IPS-18c (cell line): ENCODE results near the gene IGSF21.

Experiments
- H3K4me3 ChIP-seq: 2 replicates; pipeline ENCODE4 v1.7.0; 2013; ENCODE audit warnings: low read depth, mild to moderate bottlenecking, low read length, moderate library complexity; ENCODE audit not compliant: insufficient read depth
- H3K9me3 ChIP-seq: one replicate; pipeline ENCODE4 v1.6.1; 2013; ENCODE audit warnings: mild to moderate bottlenecking, low read length, moderate library complexity; ENCODE audit not compliant: control insufficient read depth, insufficient read depth

The IGSF21 gene

DNA sequence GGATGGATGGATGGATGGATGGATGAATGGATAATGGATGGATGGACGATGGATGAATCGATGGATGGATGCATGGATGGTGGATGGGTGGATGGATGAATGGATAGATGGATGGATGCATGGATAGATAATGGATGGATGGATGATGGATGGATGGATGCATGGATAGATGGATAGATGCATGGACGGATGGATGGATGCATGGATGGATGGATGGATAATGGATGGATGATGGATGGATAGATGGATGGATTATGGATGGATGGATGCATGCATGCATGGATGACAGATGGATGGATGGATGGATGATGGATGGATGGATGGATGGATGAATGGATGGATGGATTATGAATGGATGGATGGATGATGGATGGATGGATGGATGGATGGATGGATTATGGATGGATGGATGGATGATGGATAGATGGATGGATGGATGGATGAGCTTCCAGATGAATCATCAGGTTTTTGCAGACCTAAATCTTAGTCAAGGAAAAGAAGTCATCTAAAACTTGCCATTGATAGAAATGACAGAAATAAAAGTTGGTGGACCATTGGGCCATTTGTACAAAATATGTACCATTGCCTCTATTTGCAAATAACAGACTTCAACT lies 197.7 kb downstream of the IGSF21 start:
- no peaks in the 10 kb centered on the region for H3K9me3 ChIP-seq
- no peak overlapping the region for H3K4me3 ChIP-seq

DNA sequence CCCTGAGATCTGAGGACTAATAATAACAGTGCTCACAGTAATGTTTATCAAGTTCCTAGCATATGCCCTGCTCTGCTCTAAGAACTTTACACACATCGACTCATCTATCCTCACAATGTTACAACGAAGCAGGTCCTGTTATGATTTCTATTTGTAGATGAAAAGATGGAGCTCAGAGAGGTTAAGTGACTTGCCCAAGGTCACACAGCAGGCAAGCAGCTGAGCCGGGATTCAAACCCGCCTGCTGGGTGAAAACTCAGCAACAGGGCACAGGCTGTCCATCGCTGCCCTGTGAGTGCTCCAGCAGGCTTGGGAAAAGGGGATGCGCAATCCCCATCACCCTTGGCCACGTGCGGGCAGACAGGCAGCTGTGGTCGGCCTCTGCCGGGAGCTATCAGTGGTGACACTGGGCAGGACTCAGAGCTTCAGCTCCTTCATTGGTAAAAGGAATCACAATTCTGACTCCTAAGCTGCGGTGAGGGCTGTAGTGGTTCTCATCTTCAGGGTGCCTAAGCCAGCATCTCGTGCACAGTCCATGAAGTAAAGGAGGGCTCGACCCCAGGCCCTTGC lies 199.8 kb downstream of the IGSF21 start:
- Histone ChIP-seq H3K9me3 (no peaks in the 10 kb centered on the region), H3K4me3 (no peak overlapping the region)

DNA sequence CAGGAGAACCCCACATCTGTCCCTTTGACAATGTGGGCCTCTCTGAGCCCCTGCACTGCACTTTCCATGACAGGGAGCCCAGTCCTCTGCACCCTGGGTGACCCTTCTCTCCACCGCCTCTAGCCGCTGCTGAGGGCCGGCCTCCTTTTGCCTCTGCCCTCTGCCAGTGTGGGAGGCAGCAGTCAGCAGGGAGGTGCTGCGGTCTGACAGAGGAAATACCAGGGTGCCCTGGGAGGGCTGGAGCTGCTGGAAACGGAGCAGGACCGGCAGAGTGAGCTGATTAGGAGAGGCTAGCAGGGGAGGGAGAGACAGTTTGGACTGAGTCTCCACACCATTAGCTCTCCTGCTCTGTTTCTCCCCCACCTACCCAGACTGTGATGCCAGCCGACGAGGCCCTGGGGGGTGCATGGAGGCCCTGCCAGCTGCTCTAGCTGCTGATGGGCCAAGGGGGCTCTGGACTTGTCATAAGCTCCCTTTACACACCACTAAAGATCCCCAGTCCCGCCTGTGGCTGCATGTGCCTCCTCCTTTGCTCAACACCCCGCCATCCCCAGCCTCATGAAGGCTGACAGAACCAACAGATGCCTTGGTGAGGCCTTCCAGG lies 202.1 kb downstream of the IGSF21 start:
- Histone ChIP-seq H3K4me3 (no peak overlapping the region), H3K9me3 (no peaks in the 10 kb centered on the region)

DNA sequence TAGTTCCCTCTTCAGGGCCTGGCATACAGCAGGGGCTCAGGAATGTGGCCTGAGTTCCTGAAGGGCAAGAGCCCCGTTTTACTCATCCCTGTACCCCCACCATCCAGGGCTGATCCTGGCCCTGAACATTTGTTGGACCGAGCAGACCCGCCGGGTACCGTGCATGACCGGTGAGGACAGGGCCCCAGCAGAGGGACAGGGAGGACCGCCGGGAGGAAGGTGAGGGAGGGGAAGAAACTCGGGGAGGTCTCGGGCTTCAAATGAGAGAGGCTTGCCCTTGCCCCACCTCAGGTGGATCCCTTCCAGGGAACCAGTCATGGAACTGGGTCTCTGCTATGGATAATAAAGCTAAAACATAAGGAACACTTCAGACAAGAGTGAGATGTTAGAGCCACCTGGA lies 205.4 kb downstream of the IGSF21 start:
- Histone ChIP-seq H3K4me3 (no peak overlapping the region), H3K9me3 (no peaks in the 10 kb centered on the region)

DNA sequence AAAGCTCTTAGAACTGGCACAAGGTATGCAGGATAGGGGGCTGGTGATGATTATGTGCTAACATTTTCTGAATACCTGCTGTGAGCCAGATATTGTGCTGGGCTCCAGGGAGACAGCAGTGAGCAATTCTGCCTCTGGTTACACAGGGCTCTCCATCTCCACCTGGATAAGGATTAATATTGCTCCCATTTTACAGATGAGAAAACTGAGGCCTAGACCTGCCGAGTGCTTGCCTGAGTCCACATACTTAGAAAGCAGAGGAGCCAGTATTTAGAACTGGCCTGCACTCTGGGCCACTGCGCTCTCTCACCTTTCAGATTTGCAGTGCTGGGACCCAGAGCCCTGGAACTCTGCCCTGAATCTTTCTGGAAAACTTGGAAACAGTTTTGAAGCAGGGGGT lies 205.9 kb downstream of the IGSF21 start:
- no peaks in the 10 kb centered on the region for H3K9me3 ChIP-seq
- no peak overlapping the region for H3K4me3 ChIP-seq

DNA sequence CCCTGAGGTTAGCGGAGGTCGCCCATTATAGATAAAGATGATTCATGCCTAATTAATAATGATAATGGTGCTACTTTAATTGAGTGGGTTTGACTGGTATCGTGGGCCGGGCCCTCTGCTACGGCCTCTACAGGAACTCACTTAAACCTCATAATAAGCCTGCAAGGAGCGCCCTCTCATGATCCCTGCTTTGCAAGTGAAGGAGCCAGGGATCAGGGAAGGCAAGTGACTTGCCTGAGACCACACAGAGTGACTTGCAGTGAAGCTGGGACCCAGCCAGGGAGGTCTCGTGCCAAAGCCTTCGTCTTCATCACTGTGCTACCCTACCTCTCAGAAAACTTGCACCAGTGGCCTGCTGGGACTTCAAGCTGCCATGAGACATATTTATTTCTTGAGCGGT lies 206.8 kb downstream of the IGSF21 start:
- Histone ChIP-seq H3K9me3 (no peaks in the 10 kb centered on the region), H3K4me3 (no peak overlapping the region)

DNA sequence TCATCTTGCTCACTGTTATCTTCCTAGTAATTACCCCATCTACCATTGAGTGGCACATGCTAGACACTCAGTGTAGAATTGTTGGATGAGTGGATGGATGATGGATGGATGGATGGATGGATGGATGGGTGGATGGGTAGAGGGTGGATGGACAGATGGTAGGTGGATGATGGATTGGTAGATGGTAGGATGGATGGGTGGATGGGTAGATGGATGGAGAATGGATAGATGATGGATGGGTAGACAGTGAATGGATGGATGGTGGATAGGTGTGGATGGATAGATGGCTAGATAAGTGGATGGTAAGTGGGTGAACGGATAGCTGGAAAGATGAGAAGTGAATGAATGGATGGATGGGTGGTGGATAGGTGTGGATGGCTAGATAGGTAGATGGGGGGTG lies 207.9 kb downstream of the IGSF21 start:
- Histone ChIP-seq H3K9me3 (no peaks in the 10 kb centered on the region), H3K4me3 (no peak overlapping the region)

DNA sequence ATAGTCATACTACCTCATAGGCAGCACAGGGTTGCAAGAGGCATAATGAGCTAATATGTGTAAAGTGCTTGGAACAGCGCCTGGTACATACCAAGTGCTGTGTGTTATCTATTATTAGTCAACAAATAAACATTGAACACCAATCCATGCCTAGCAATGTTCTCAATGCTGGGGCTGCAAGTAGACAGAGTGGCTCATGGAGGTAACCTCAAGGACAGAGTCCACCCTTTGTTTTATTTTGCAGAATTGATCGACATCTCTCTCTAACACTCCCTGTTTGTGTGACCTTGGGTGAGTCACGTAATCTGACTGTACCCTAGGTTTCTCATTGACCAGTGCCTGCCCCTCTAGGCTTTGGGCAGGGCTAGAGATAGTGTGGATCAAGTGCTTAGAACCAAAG lies 209.2 kb downstream of the IGSF21 start:
- H3K9me3 ChIP-seq = no peaks in the 10 kb centered on the region
- H3K4me3 ChIP-seq = no peak overlapping the region

DNA sequence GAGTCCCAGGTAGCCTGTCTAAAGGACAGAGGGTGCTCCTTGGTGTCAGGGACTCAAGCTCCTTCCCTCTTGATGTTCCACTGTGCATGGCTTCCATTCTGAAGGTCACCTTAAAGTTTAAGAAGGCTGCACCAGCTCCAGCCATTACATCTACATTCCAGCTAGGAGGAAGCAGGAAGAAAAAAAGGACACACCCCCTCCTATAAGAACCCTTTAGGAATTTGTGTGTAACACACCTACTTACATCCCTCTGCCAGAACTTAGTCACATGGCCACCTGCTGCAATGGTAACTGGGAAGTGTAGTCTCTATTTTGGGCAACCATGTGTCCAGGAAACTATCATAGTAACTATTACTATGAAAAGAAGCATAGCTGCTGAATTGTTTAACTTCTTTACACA lies 211.5 kb downstream of the IGSF21 start:
- Histone ChIP-seq H3K4me3 (no peak overlapping the region), H3K9me3 (no peaks in the 10 kb centered on the region)

DNA sequence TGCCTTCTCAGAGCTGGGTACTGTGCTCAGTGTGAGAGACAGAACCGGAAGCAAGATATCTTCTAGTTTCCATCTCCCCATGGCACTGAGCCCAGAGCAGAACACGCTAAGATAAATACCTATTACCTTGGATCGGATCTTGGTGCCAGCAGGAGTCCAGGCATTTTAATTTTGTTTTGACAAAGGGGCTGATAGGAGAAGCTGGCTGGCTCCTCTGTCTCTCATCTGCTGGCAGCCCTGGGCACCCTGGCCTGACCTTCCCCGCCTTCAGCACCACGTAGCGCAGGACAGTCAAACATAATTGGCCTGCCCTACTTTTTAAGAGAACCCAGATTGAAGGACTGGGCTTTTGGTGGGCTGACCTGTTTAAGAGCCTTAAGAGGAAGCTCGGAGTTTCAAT lies 212.5 kb downstream of the IGSF21 start:
- H3K9me3 ChIP-seq = no peaks in the 10 kb centered on the region
- H3K4me3 ChIP-seq = no peak overlapping the region

DNA sequence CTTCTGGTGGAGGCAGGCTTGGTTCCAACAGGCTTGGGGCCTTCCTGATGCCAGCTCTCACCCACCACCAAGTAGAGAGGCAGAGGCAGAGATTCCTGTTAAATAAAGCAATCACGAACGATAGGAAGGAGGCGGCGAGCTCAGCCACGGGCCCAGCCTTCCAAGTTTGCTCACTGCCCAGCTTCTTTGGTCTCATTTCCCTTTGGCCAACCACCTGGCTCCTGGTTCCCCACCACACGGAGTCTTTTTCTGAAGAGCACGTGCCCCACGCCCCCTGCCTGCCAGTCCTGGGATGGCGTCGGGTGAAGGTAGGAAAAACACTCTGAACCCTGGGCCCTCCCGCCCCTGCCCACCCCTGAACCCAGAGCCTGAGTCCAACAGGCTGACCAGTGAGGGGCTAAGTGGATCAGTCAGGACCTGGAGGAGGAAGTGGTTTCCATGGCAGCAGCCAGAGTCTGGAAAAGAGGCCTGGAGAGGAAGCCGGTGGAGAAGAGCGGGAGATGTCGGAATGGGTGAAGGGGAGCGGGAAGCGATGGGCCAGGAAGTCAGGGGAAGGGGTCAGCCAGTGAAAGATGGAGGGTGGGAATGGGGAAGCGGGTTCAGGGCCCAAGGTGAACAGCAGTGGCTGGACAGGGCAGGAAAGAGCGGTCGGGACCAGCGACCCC lies 214.9 kb downstream of the IGSF21 start:
- Histone ChIP-seq H3K9me3 (no peaks in the 10 kb centered on the region), H3K4me3 (no peak overlapping the region)

DNA sequence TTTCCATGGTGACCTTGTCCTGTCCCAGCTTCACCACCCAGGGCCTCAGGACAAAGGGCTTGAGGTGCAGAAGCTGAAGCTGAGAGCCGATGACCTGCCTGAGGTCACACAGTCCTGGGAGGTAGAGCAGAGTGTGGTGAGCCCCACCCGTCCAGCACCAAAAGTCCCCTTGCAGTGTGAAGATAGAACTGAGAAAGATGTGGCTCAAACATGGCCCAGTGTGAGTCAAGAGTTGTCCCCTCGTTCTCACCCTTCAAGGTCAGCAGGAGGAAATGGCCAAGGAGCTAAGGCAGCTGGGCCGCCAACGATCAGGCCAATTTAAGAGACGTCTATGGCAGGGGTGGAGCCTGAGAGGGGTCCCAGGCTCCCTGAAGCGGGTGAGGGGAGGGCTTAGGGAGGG lies 215.7 kb downstream of the IGSF21 start:
- no peaks in the 10 kb centered on the region for H3K9me3 ChIP-seq
- H3K4me3 ChIP-seq = no peak overlapping the region

DNA sequence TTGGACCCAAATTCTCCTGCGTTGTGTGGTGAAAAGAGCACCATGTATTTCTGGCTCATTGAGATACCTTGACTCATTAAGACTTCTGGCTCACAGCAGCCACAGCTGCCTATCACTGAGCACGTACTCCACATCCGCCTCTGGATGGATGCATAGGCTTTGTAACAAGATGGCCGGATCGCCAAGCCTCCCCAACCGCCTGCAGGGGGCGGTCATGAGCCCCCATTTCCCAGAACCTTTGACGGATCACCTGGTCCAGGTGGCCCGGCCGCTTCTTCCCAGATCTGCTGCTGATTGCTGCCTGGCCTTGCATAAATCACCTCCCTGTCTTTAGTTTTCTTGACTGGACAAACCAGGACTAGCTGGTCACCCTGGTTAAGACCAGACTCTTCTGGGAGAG lies 216.6 kb downstream of the IGSF21 start:
- Histone ChIP-seq H3K4me3 (no peak overlapping the region), H3K9me3 (no peaks in the 10 kb centered on the region)

DNA sequence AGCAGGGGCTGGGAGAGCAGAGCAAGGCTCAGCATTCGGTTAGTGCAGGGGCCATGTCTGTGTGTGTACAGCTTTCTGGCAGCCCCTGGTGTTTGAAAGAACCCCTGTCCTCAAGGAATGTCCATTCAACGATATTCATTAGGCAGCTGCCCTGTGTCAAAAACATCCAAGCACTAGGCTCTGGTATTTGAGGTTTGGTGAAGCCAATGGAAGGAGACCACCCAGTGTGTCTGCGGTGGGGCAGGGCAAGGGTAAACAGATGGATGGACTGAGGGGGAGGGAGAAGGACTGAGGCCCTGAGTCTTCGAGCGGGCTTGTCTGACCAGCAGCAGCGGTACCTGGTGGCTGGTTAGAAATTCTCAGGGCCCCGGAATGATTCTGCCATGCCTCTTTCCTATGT lies 217.5 kb downstream of the IGSF21 start:
- Histone ChIP-seq H3K4me3 (no peak overlapping the region), H3K9me3 (no peaks in the 10 kb centered on the region)

DNA sequence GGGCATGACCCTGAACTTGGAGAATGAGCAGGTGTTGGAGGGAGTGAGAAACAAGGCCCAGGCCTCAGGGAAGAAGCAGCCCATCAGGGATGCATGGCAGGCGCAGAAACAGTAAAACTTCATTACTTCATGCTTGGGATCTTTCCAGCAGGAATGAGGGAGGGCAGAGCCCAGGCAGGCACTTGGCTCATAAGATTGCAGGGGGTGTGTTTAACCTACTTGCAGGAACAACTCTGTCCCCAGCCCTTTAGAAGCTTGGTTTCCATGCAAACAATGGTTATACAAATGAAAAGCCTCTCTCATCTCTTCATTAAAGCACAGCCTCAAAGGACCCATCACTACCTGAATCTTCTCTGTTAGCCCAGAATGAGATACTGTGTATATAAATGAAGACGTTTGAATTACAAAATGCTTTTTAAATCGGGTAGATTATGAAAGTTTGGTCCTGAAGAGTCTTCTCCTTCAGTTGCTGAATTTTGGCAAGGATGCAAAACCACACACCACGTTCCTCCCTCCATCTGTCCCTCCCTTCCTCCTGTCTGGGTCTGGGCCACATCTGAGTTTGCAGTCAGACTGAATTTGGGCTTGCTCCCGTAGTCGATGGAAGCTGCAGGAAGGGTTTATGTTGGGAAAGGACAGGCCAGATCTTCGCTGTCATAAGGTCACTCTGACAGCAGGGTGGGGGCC lies 218.8 kb downstream of the IGSF21 start:
- H3K9me3 ChIP-seq = no peaks in the 10 kb centered on the region
- H3K4me3 ChIP-seq = no peak overlapping the region

DNA sequence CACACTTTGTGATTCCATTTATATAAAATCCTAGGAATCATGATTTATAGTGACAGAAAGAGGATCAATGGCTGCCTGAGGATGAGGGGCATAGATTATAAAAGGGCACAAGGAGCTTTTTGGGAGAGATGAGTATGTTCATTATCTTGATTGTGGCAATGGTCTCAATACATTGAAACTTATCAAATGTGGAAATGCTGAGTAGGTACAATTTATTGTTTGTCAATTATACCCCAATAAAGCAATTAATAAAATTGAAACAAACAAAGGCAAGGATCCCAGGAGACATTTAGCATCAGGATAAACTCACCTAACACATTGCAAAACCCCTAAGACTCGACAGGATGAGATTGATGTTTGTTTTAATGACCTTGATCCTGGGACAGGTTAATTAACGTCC lies 220.1 kb downstream of the IGSF21 start:
- no peaks in the 10 kb centered on the region for H3K9me3 ChIP-seq
- H3K4me3 ChIP-seq = no peak overlapping the region

DNA sequence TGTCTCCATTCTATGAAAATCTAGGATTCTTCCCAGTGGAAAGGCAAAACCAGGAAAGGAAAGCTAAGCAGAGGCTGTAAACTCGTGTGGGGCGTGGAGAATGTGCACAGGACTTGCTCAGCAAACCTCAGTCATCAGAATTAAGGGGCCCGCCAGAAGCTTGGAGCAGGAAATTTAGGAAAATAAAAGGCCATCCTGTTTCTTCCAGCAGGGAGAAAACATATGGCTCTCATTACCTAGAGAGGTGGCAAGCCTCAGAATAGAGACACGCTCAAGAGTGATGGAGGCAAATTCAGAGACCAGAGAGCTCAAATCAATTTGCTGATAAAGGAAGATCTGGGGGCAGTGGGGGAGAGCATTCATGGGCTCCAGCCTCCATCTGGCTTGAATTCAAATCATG lies 221.2 kb downstream of the IGSF21 start:
- no peak overlapping the region for H3K4me3 ChIP-seq
- H3K9me3 ChIP-seq = no peaks in the 10 kb centered on the region
